ENCODE results near the gene NEBL. TPM values are rescaled to one million over a fixed set of nuclear protein-coding genes. Genes with fewer than 3 reads are reported as not detected.

Gene NEBL
- polyA plus RNA-seq, 1 experiment = 0.10 TPM

DNA sequence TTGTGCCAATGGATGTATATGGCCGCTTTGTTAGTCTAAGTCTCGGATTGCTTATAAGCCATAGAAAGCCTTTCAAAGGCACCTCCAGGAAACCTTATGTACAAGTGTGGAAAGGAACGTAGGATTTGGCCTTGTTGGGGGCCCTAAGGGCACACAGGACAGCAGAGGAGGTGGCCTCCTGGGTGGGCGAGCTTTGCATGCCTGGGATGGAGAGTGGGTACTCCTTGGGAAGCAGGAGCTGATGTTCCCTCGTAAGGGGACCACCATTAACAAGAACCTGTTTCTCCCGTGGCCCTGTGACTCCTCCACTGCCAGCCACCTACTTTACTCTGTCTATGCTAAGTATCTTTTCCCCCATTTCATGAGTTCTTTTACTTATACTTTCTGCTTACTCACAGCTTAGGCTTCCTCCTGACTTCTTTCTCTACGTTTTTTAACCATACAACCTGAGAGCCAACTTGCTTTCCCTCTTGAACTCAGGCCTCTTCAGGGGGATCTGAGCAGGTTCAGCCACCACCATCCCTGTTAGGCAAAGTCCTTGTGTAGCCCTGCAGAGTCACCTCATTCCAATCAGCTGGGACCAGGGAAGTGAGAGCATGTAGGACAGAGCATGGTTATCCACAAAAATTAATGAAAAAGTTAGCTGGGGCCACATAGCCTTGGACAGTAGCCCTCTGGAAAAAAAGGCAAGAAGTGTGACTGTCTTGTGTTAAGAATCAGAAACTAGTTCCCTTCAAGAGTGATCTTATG, 118.9 kb downstream of the NEBL start:
- TF ChIP-seq CTCF (IDR thresholded peaks at IDR 0.05; ENCODE audit: low read depth, low read length) = no peak
- Histone ChIP-seq H3K4me3 (ENCODE audit: low read depth, low read length) (no peak overlapping the region), H3K27me3 (ENCODE audit: control insufficient read depth, insufficient read depth, low read length) (no peaks in the 10 kb centered on the region), H3K9me3 (ENCODE audit: control insufficient read depth, insufficient read depth, low read length) (no peaks in the 10 kb centered on the region), H3K27ac (ENCODE audit: low read depth, low read length) (no peak overlapping the region)
- POLR2A ChIA-PET = no interaction called here
- DNase-seq (ENCODE audit: low read depth, low spot score) = no peak
- CTCF ChIA-PET = no interaction called here

DNA sequence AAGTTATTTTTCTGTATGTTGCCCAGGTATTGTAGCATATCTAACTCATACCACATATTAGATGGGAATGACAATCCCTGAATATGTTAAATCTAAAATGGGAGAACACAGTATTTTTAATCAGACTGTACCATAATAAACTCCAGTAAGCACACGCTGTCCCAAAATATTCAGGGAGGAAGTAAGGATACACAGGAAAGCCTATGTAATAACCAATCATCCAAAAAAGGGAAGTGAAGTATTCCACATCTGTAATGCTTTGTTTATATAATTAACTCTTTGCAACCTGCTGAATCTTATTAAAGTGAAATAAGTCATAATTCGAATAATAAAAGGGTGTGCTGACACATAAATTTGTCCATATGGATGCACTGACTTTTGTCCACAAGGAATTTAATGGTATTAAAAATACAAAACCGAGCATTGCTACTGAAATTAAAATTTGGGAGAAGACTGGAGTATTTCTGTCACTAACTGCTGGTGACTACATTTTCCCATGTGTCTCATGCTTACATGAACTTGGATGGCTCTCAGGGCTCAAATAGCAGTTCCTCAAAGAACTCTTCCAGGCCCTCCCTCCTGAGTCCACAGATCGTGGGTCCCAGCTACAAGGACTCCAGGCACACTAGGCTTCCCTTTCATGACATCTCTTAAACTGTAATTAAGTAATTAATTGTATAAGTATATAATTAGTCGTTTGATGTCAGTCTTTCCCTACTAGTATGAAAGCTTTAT, 120.6 kb downstream of the NEBL start:
- POLR2A ChIA-PET = no interaction called here
- no peak for TF ChIP-seq CTCF (IDR thresholded peaks at IDR 0.05; ENCODE audit: low read depth, low read length)

DNA sequence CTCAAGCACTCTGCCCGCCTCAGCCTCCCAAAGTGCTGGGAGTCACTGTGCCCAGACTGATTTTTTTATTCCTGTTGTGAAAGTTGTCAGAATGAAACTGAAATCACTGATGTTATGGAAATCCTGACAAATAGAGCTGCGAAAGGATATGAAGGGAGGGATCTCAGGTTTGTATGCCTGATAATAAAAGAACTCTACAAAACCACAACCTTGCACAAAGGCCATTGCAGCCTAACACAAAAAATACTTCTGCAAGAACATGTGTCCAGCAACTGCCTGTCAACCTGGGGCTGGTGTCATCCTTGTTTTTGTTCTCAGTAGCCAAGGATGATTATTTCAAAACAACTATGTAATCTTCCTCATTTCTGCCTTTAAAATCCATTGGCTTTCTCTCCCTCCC, 126.1 kb downstream of the NEBL start:
- Histone ChIP-seq H3K9me3 (ENCODE audit: control insufficient read depth, insufficient read depth, low read length) (no peaks in the 10 kb centered on the region), H3K4me3 (ENCODE audit: low read depth, low read length) (no peak overlapping the region), H3K27ac (ENCODE audit: low read depth, low read length) (no peak overlapping the region), H3K27me3 (ENCODE audit: control insufficient read depth, insufficient read depth, low read length) (no peaks in the 10 kb centered on the region)
- no peak for TF ChIP-seq CTCF (IDR thresholded peaks at IDR 0.05; ENCODE audit: low read depth, low read length)
- ChIA-PET CTCF (no interaction called here), POLR2A (no interaction called here)
- DNase-seq (ENCODE audit: low read depth, low spot score) = no peak

More for the DNA sequence above, 120.6 kb downstream of the NEBL start:
- no peak overlapping the region for H3K4me3 ChIP-seq (ENCODE audit: low read depth, low read length)
- DNase-seq (ENCODE audit: low read depth, low spot score) = no peak
- no peaks in the 10 kb centered on the region for H3K27me3 ChIP-seq (ENCODE audit: control insufficient read depth, insufficient read depth, low read length)
- H3K9me3 ChIP-seq (ENCODE audit: control insufficient read depth, insufficient read depth, low read length) = no peaks in the 10 kb centered on the region
- CTCF ChIA-PET = no interaction called here
- no peak overlapping the region for H3K27ac ChIP-seq (ENCODE audit: low read depth, low read length)

DNA sequence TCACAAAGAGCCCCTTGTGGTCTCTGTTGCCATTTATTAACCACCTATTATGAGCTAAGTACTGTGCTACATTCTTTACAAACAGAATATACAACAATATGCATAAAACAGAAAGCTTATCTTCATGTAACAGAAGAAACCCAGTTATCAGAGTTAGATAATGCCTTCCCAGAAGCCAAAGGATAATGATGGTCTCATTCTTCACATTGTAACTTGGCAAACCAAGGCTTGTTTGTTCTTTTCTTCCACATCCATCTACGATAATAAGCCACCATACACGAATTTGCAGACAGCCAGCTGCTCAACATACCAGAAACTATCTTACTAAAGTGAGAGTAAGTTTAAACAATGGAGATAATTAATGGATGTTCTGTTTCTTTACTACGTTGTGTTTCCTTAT, 127.6 kb downstream of the NEBL start:
- TF ChIP-seq CTCF (IDR thresholded peaks at IDR 0.05; ENCODE audit: low read depth, low read length) = no peak
- Histone ChIP-seq H3K4me3 (ENCODE audit: low read depth, low read length) (no peak overlapping the region), H3K9me3 (ENCODE audit: control insufficient read depth, insufficient read depth, low read length) (no peaks in the 10 kb centered on the region), H3K27ac (ENCODE audit: low read depth, low read length) (no peak overlapping the region), H3K27me3 (ENCODE audit: control insufficient read depth, insufficient read depth, low read length) (no peaks in the 10 kb centered on the region)
- ChIA-PET CTCF (interaction anchor here (0.5 to 1.1 kb wide), 3 partner anchors 468 to 949 kb away, joined by 3 to 4 read pairs (median 3); no protein-coding TSS in a partner anchor), POLR2A (no interaction called here)
- no peak for DNase-seq (ENCODE audit: low read depth, low spot score)

- TF ChIP-seq CTCF (IDR thresholded peaks at IDR 0.05; ENCODE audit: low read depth, low read length) = no peak
- Histone ChIP-seq H3K27me3 (ENCODE audit: control insufficient read depth, insufficient read depth, low read length) (no peaks in the 10 kb centered on the region), H3K4me3 (ENCODE audit: low read depth, low read length) (no peak overlapping the region), H3K27ac (ENCODE audit: low read depth, low read length) (no peak overlapping the region), H3K9me3 (ENCODE audit: control insufficient read depth, insufficient read depth, low read length) (no peaks in the 10 kb centered on the region)
- no peak for DNase-seq (ENCODE audit: low read depth, low spot score)
- CTCF ChIA-PET = interaction anchor here (1.1 kb wide), 2 partner anchors 467 to 949 kb away, joined by 3 to 4 read pairs; no protein-coding TSS in a partner anchor
- POLR2A ChIA-PET = no interaction called here
Observed at GRCh38 chr10:20768843-20769242, 128.3 kb downstream of the NEBL start.
